Hematopoietic multipotent progenitor cell treated with erythropoietin and hydrocortisone succinate and interleukin-3 and kit ligand, for 15 days (in vitro differentiated cells): ENCODE measurements around the gene HIVEP1.
"Not testable (repeated sequence)": the region's sequence is repeated elsewhere in the genome, so short reads cannot be mapped to it uniquely, and the experiment has no call there.

ENCODE experiments used
- DNase-seq: peaks from one replicate; pipeline ENCODE4 v3.0.0-alpha.2; 2015; ENCODE audit warnings: low spot score

Gene HIVEP1

DNA sequence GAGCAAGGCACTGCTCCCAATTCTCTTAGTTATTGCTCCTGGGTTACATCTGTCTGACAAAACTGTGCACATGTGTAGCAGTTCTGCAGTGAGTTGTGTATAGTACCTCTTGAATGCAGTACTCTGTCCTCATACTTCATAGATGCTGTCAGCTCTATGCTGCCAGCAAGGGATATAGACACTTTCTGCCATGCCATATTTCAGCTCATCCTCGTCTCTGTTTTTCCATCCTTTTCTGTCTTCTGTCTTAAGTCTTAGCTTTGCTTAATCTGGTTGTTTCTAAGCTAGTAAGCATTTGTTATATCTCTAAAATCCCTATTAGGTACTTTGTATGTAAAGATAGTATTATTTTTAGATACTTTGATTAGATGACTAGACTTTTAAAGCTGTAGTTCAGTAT, 76.4 kb downstream of the HIVEP1 start:
- DNase-seq: no peak

DNA sequence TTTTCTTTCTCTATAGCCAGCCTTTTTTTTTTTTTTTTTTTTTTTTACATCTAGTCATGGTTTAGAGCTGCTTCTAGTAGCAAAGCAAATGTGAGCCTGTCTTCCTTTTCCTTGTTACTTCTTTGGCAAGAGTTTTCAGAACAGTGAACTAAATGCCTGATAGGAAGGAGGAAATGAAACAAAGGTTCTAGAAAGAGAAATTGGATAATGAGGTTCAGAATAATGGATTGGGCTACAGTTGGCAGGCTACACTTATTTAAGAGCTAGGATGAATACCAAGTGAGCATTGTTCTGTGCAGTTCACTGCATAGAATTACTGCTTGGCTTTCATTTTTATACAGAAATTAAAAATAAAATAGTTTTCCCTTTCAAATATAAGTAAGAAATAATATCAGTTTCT, 78.6 kb downstream of the HIVEP1 start:
- no peak for DNase-seq

DNA sequence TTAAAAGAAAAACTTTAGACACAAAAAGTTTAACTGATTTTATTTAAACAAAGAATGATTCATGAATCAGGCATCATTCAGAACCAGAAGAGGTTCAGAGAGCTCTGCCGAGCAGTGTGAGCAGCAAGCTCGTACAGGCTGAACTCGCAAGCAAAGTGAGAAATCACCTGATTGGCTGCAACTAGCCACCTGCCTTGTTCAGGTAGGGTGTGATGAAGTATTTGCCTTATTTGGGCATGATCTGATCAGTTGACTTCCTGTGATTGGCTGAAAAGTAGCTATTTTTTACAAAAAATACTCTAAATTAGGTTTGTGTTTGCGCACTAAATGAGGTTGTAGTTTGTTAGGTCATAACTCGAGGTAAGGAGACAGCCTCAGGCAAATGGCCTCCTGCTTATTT, 80.7 kb downstream of the HIVEP1 start:
- no peak for DNase-seq

DNA sequence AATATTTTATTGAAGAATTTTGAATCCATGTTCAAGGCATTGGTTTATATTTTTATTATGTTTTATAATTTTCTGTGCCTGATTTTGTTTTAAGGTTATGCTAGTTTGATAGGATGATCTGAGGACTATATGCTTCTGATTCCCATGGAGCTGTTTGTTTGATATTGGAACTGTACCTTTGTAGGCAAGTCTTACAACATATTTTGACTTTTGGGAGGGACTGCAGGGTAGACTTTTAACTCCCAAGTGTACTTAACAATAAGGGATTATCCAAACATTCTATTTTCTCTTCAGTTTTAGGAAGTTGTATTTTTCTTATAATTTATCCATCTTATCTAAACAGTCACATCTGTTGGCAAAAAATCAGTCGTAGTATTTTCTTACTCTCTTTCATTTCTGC, 82.6 kb downstream of the HIVEP1 start:
- DNase-seq: no peak

DNA sequence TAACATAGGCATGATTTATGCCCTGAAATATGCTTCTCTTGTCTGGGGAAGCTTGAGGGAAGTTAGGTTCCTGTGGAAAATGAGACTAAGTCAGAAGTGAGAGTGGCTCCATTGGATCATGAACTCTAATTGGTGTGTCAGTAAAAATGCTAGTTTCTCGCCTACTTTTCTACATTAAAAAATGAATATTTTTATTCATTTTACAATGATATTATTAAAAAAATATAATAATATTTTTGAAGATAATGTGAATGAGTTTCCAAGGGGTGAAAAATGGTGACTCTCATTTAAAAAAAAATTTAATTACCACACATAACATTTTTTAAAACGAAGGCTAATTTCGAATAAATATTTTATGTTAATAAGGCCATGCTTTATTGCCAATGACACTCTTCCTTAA, 84.2 kb downstream of the HIVEP1 start:
- no peak for DNase-seq

DNA sequence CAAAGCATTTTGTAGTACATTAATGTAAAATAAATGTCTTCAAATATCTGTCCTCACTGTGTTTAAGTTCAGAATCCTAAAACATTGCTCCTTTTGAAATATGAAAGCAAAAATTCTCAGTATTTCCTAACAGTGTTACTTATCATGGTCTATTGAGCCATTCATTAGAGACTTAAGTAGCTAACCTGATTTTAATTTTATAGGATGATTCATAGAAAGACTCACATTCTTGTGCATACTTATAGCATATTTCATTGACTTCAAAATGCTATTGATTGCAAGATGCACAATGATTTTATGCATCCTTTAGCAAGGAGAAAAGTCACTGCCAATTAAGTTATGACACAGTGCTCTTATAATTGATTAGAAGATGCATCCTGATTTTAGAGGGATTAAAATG, 85.7 kb downstream of the HIVEP1 start:
- DNase-seq: no peak

DNA sequence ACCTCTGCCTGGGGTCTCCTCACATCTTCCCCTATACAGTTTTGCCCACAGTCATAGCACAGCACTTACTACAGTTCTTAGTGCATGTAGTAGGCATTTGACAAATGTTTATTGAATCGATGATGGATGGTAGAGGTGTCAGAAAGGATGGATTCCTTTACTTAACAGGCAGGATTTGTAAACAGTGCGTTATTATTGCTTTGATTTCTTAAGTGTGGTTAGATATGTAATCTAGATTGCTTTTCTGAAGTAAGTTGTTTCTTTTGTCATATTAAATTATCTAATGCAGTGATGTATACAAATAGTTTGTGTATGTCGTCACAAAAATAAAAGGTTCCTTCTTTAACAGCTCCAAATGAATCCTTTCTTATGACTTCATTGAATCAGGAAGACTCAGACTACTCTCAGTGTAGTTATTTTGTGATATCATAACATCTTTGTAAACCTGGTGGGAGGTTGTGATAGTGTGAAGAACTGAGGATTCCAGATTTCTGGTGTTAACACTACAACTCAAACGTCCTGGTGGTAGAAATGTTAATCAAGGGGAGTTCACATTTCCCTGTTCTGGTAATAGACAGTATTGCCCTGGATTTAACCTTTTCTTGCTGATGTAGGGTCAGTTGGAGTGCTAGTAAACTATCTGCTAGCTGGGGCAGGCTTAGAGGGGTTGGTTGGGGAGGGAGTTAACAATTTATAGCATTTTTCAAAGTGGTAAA, 87.7 kb downstream of the HIVEP1 start:
- DNase-seq: no peak

DNA sequence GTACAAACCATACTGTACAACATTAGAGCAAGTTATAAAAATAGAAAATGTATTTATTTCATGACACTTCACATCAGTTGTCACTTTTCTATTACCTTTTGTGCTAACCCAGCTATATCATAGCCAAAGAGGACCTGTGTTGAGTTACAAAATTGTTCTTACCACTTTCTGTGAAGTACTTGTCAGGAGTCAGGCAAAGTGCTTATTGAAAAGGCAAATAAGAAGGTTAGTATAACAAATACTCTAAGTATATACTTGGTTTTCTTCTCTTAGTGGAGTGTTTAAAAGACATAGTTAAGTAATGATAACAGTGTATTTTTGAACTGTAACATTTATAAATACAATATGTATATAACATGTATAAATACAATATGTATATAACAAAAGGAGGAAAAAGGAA, 88.9 kb downstream of the HIVEP1 start:
- no peak for DNase-seq

DNA sequence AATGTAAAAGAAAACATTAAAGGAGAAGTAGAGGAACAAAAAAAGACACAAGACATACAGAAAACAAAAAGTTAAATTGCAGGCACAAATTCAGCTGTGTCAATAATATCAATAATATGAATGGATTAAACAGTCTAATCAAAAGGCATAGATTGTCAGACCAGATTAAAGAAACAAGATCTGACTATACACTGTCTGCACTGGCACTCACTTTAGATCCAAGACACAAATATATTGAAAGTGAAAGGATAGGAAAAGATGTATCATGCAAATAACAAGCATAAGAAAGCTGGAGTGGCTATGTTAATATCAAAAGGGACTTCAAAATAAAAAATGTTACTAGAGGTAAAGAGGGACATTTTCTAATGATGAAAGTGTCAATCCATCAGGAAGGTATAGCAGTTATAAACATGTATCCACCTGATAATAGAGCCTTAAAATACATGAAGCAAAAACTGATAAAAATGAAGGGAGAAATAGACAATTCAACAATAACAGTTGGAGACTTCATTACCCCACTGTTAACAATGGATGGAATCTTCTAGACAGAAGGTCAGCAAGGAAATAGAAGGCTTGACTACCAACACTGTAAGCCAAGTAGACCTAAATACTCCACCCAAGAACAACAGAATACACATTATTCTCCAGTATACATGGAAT, 89.7 kb downstream of the HIVEP1 start:
- DNase-seq: peak; percentile 3

DNA sequence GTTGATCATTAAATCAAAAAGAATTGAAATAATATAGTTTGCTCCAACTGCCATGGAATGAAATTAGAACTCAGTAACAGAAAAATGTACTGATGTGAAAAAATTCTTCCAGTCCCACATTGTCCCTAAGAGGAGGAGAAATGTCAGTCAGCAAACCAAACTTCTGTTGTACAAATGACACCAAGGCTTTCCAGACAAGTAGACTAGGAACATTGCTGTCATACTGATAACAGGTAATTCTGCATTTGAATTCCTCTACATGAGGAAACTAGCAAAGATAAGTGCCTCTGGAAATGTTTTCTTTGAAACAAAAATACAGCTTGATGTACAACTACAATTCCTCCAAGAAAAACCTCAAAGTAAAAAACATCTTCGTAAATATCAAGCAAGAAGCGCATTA, 90.2 kb downstream of the HIVEP1 start:
- peak; percentile 10 for DNase-seq

DNA sequence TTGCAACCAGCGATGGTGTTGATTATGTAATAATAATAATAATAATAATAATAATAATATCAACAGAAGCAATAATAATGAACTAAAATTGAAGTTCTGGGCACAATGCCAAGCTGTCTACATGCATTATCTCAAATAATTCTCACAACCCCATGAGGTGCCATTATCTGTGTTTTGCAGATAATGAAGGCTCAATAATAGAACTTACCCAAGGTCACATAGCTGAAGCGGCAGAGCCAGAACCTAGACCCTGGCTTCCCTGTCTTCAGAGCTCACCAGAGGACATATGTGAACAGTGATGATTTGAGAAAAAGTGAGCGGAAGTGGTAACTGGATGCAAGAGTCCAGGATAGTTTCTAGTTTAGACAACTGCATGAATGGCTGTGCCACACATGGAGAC, 91.0 kb downstream of the HIVEP1 start:
- peak; percentile 56 for DNase-seq

DNA sequence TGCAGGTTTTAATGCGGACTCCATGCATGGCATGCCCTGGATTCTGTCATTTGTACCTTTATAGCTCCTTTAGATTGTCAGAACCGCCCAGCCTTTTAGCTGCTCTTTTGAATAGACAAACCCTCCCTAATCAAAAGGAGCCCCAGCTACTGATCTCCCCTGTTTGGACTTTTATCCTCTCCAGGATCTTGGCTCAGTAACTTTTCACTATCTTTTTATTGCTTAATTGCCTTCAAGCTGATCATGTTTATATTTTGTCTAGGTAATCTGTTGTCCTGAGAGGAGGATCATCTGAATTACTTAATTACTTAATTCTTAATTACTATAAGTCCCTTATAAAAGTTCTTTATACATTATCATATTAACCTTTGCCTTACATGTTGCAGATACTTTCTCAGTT, 93.2 kb downstream of the HIVEP1 start:
- DNase-seq: no peak

DNA sequence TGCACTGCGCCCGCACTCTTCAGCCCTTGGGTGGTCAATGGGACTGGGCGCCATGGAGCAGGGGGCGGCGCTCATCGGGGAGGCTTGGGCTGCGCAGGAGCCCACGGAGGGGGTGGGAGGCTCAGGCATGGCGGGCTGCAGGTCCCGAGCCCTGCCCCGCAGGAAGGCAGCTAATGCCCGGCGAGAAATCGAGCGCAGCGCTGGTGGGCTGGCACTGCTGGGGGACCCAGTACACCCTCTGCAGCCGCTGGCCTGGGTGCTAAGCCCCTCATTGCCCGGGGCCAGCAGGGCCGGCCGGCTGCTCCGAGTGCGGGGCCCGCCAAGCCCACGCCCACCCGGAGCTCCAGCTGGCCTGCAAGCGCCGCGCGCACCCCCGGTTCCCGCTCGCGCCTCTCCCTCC, 96.3 kb downstream of the HIVEP1 start:
- DNase-seq: not testable (repeated sequence)

DNA sequence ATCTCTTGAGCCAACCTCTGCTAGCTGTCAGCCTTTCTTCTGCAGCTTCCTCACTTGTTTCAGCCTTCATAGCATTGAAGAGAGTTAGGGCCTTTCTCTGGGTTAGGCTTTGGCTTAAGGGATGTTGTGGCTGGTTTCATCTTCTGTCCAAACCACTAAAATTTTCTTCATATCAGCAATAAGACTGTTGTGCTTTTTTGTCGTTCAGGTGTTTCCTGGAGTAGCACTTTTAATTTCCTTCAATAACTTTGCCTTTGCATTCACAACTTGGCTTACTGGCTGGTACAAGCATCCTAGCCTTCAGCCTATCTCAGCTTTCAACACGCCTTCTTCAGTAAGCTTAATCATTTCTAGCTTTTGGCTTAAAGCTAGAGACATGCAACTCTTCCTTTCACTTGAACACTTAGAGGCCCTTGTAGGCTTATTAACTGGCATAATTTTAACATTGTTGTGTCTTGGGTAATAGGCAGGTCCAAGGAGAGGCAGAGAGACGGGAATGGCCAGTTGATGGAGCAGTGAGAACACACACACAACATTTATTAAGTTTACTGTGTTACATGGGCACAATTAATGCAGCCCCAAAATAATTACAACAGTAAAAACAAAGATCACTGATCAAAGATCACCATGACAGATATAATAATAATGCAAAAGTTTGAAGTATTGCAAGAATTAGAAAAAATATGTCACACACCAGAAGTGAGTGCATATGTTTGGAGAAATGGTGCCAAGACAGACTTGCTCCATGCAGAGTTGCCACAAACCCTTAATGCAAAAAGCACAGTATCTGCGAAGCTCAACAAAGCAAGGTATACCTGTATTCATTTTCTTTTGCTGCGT, 98.6 kb downstream of the HIVEP1 start:
- DNase-seq: no peak

DNA sequence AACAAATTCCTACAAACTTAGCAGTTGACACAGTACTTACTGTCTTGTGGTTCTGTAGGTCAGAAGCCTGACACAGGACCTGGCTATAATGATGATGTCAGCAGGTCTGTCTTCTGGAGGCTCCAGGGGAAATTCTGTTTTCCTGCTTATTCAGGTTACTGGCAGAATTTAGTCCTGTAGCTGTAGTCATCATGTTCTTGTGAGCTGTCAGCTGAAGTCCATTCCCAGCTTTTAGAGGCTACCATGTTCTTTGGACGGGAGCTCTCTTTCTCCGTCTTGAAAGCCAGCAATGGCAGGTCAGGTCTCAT, 99.2 kb downstream of the HIVEP1 start:
- no peak for DNase-seq

DNA sequence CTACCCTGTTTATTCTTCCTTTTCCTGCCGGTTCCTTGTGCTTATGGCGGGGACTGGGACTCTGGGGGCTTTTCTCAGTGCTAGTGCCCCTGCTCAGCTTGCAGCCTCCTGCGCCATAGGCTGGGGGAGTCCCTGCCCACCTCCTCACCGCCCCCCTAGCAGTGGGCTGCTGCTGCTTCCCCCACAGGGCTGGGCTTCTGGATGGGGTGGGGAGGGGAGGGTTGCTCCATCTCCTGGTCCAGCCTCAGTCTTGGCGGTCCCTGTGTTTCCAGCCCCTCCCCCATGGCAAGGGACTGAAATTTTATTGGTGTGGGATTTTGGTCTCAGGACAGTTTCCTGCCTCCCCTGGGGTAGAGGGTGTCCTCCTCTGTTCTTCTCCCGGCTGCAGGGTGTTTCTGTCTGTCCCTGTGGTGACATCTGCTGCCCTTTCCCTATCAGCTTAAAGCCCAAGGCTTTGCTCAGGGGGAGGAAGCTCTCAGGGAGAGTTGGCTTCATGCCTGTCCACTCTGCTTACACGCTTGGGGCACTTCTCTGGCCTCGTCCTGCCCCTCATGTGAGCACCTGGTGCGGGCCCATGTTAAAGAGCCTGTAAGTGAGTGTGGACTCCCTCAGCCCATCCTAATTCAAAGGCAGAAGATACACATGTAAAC, 100.6 kb downstream of the HIVEP1 start:
- no peak for DNase-seq

DNA sequence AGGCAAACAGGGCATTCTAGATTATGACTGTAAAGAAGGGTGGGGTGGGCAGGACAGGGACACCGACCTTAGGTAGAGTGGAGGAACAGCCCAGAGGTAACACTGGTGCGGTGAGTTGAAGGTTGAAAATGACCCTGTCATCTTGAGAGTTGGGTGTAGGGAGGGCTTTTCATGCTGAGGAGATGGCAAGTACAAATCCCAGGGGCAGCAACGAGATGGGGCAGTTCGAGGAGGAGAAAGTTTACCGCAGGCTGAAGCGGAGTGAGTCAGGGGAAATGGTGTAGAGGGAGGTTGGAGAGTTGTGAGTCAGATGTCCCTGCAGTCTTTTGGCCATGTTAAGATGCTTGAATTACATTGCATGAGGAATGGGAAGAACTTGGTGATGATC, 101.1 kb downstream of the HIVEP1 start:
- DNase-seq: no peak

DNA sequence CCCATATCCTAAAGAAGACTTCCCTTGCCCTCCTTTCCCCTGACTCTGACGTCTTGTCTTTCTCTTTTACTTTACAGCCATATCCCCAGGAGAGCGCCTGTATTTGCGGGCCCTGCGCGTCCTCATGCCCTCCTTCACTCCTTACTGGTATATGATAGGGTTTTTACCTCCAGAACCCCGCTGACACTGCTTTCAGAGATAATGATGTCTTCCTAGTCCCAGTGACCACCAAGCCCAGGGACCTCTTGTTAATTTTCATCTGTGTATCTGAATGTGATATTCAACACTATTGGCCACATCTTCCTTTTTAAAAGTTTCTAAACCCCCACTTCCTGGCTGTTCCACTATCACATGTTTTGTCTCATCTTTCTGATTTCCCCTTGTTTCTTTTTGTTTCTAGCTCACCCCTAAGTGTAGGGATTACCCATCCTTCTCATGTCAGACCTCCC, 102.0 kb downstream of the HIVEP1 start:
- no peak for DNase-seq

DNA sequence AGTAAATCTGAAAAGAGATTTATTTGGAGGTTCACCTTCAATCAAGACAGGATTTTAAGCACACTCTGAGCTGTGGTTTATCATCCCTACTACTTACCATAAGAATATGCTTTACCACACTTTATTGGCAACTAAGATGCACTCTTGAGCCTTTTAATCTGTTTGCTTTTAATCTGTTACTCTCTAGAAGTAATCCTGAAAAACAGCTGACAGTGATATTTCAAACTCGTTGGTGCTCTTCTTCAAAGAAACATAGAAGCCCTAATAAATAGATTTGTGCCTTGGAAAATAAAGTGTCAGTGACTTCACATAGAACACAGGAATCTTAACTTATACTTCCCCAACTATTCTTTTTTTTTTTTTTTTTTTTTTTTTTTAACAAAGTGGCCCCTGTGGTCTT, 102.9 kb downstream of the HIVEP1 start:
- DNase-seq: no peak

DNA sequence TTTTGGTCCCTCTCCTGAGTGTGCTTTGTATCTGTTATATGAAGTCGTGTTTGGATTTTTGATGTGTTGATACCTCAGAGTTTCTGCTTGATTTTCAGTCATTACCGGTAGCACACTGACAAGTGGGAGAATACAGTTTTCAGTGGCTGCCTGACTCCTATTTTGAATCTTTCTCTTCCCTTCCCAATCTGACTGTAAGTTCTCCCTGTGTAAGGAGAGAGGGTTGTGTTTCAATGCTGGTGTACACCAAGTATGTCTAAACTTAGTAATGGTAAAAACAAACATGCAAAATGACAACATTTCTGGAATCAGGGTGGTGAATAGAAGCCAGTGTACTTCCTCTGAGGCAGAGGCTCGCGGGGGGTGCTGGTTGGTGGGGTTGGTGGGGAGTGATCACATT, 103.4 kb downstream of the HIVEP1 start:
- no peak for DNase-seq

DNA sequence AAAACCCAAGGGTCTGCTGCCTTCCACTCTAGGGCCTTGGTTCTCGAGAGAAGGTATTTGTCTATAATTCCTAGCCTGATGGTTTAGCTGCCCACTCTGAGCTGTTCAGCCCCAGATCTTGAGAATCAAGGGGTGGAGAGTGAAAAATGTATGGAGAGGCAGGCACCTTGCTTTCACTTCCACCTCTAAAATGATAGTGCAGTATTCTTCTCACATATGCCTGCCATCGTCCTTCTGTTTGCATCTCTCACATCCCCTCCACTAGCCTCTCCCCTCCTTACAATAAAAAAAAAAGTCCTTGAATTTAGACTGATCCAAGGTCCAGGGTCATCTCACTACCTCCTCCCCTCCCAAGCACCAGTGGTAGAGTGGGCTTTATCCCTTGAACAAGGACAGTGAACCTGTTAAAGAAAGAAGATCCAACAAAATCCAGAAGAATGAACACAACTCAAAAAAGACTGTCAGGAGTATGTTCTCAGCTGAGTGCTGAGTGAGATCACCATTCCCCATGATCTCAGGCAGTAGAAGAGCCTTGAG, 104.2 kb downstream of the HIVEP1 start:
- DNase-seq: no peak

DNA sequence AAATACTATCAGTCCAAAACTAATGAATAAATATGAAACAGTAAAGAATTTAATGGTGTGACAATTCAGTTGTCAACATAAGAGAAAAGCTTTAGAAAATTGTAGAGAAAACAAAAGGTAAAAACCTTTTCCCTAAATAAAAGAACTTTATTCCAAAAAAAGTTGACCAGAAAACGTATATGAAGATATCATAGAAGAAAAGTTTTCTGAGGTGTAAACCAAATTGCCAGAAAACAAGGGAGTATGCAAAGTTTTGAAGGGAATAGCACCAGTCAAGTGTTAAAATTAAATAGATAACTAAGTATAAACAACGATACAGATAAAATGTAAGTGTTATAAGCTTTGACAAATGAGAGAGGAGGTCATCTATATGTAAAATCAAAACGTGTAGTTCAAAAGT, 104.9 kb downstream of the HIVEP1 start:
- no peak for DNase-seq

DNA sequence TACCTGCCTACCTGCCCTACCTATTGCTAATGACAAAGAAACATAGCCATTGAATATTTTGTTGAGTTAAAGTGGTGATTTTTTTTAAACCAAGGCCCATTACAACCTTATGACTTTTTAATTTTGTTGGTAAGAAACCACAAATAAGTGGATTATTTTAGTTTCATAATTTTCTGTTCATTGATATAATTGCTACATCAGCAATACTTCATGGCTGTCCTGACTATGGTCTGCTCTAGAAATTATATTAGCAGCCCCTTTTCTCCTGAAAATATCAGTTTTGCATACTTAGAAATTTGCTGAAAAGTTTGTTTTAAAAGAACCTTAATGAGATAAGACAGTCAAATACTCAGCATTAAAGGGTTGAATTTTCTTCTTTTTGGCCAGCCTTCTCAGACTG, 106.5 kb downstream of the HIVEP1 start:
- DNase-seq: no peak
